Activated T-helper 2 cell treated with anti-CD3 and anti-CD28 coated beads, Interferon-gamma antibody, Interleukin-2, Interleukin-4, amounts not matched to agents 10 μg/mL and 5 μg/mL and 100 μg/mL, durations not matched to agents 14 hours and 24 hours and 36 hours (primary cell): Measurements from ENCODE around the gene LMAN2L. TPM values are rescaled to one million over a fixed set of nuclear protein-coding genes. Genes with fewer than 3 reads are reported as not detected.

Experiments used
- DNase-seq: peaks from one replicate; pipeline ENCODE4 v3.0.0; 2021; ENCODE audit warnings: low spot score
- H3K27ac Mint-ChIP-seq: one replicate; pipeline ENCODE4 v1.8.0; 2021; ENCODE audit warnings: mixed read lengths
- H3K27me3 Mint-ChIP-seq: one replicate; pipeline ENCODE4 v1.8.0; 2021; ENCODE audit warnings: low read depth, mixed read lengths
- H3K36me3 Mint-ChIP-seq: one replicate; pipeline ENCODE4 v1.8.0; 2021; ENCODE audit warnings: low read depth, mixed read lengths
- H3K4me1 Mint-ChIP-seq: one replicate; pipeline ENCODE4 v1.8.0; 2021; ENCODE audit warnings: low read depth, mixed read lengths
- H3K4me3 Mint-ChIP-seq: one replicate; pipeline ENCODE4 v1.8.0; 2021; ENCODE audit warnings: low read depth, mild to moderate bottlenecking, moderate library complexity, mixed read lengths
- H3K9me3 Mint-ChIP-seq: one replicate; pipeline ENCODE4 v1.8.0; 2021; ENCODE audit warnings: mixed read lengths
- intact Hi-C: fragments of 100-400 bp; cut with micrococcal nuclease; formaldehyde crosslinking; loops from one replicate; pipeline ENCODE4 v1.15.1; 2023
- total RNA-seq: library from RNA; stranded (reverse); gene quantifications from 2 replicates; pipeline ENCODE4 v1.2.3, GENCODE V29; 2022

Gene LMAN2L
- total RNA-seq, 1 donor from 2014 or later, result 6.0 TPM

GRCh38 chr2:96756788-96757476, 17.1 kb upstream of the LMAN2L start:
- no peak overlapping the region for H3K4me3 Mint-ChIP-seq
- H3K27me3 Mint-ChIP-seq, result no peaks in the 10 kb centered on the region
- intact Hi-C loops, result no loop called here
- peaks cover 21% of the 10 kb centered on the region for H3K4me1 Mint-ChIP-seq
- H3K27ac Mint-ChIP-seq, result no peak overlapping the region
- DNase-seq, result no peak
- no peaks in the 10 kb centered on the region for H3K9me3 Mint-ChIP-seq
- H3K36me3 Mint-ChIP-seq, result no peaks in the 10 kb centered on the region

GRCh38 chr2:96754317-96754716, 14.5 kb upstream of the LMAN2L start:
- H3K9me3 Mint-ChIP-seq, result no peaks in the 10 kb centered on the region
- DNase-seq, result no peak
- intact Hi-C loops, result no loop called here
- H3K4me3 Mint-ChIP-seq, result no peak overlapping the region
- no peak overlapping the region for H3K27ac Mint-ChIP-seq
- no peaks in the 10 kb centered on the region for H3K36me3 Mint-ChIP-seq
- H3K27me3 Mint-ChIP-seq, result peaks cover 1% of the 10 kb centered on the region
- peaks cover 1% of the 10 kb centered on the region for H3K4me1 Mint-ChIP-seq

DNA sequence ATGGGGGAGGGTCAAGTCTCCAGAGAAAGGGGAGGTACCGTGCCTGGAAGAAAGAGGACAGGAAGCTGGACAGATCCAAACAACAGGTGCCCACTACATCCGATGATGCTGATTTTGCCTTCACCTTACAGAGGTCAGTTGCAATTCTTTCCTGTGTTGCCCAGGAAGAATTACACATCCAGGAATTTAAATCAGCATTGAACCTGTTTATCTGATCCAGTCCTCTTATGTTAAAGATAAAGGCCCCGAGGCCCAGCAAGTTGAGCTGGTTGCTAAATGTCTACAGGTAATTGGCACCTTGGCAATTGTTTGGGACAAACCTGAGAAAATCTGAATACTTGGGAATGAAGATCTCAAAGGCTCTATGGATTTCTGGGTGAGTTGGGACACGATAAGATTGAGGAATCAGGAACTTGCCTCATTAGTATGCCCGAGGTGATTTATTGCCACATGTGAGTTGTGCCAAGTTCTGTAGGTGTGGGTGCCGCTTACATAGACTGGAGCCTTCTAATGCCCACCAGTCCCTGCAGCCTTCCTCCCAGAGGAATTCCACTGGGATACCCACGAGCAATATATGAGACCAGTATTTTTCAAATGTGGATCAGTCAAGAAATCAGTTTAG, 13.9 kb upstream of the LMAN2L start:
- H3K9me3 Mint-ChIP-seq, result no peaks in the 10 kb centered on the region
- no peaks in the 10 kb centered on the region for H3K4me1 Mint-ChIP-seq
- no peak overlapping the region for H3K4me3 Mint-ChIP-seq
- H3K27ac Mint-ChIP-seq, result no peak overlapping the region
- intact Hi-C loops, result no loop called here
- H3K36me3 Mint-ChIP-seq, result no peaks in the 10 kb centered on the region
- H3K27me3 Mint-ChIP-seq, result peaks cover 1% of the 10 kb centered on the region
- no peak for DNase-seq

GRCh38 chr2:96751800-96752199, 11.9 kb upstream of the LMAN2L start:
- intact Hi-C loops, result no loop called here
- no peaks in the 10 kb centered on the region for H3K4me1 Mint-ChIP-seq
- no peaks in the 10 kb centered on the region for H3K36me3 Mint-ChIP-seq
- H3K27me3 Mint-ChIP-seq, result peaks cover 9% of the 10 kb centered on the region
- no peak overlapping the region for H3K27ac Mint-ChIP-seq
- no peak for DNase-seq
- H3K9me3 Mint-ChIP-seq, result no peaks in the 10 kb centered on the region
- no peak overlapping the region for H3K4me3 Mint-ChIP-seq

GRCh38 chr2:96747061-96747617, 7.3 kb upstream of the LMAN2L start:
- intact Hi-C loops, result no loop called here
- H3K4me1 Mint-ChIP-seq, result no peaks in the 10 kb centered on the region

GRCh38 chr2:96739076-96739632, 710 bp downstream of the LMAN2L start:
- peaks cover 22% of the 10 kb centered on the region for H3K4me1 Mint-ChIP-seq
- peaks cover 15% of the 10 kb centered on the region for H3K36me3 Mint-ChIP-seq
- no peaks in the 10 kb centered on the region for H3K9me3 Mint-ChIP-seq
- peak overlapping the region; percentile 71 for H3K27ac Mint-ChIP-seq
- H3K4me3 Mint-ChIP-seq, result peak overlapping the region; percentile 92
- intact Hi-C loops, result no loop called here
- no peak for DNase-seq
- H3K27me3 Mint-ChIP-seq, result peaks cover 2% of the 10 kb centered on the region

More at GRCh38 chr2:96747061-96747617, 7.3 kb upstream of the LMAN2L start:
- no peak overlapping the region for H3K4me3 Mint-ChIP-seq
- H3K9me3 Mint-ChIP-seq, result no peaks in the 10 kb centered on the region
- no peak for DNase-seq
- no peak overlapping the region for H3K27ac Mint-ChIP-seq
- H3K36me3 Mint-ChIP-seq, result no peaks in the 10 kb centered on the region
- H3K27me3 Mint-ChIP-seq, result peaks cover 11% of the 10 kb centered on the region

DNA sequence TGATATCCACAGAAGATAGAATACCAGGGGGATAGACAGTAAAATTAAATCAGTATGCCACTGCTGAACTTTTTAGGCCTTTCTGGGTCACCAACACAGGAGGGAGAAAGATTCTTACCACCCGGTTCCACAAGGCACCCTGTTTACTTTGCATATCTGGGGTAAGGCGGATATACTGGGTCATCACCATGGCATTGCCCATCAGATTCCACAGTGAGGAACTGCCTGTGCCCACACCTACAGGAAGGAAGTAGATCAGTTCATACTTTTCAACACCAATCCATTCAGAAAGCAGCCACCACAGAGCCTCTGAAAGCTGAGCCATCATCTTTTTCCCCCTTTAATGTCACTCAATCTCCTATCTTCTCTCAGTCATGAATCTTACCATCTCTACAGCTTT, 2.0 kb downstream of the LMAN2L start:
- H3K9me3 Mint-ChIP-seq, result no peaks in the 10 kb centered on the region
- peaks cover 28% of the 10 kb centered on the region for H3K36me3 Mint-ChIP-seq
- intact Hi-C loops, result no loop called here

GRCh38 chr2:96737251-96737650, 2.6 kb downstream of the LMAN2L start:
- Mint-ChIP-seq H3K4me1 (peaks cover 22% of the 10 kb centered on the region), H3K36me3 (peaks cover 30% of the 10 kb centered on the region), H3K4me3 (no peak overlapping the region), H3K27me3 (no peaks in the 10 kb centered on the region), H3K9me3 (no peaks in the 10 kb centered on the region), H3K27ac (no peak overlapping the region)
- intact Hi-C loops, result no loop called here
- no peak for DNase-seq

More for the DNA sequence above, 2.0 kb downstream of the LMAN2L start:
- DNase-seq, result no peak
- Mint-ChIP-seq H3K27ac (no peak overlapping the region), H3K27me3 (no peaks in the 10 kb centered on the region), H3K4me3 (peak overlapping the region; percentile 24), H3K4me1 (peaks cover 22% of the 10 kb centered on the region)

GRCh38 chr2:96734880-96735583, 4.8 kb downstream of the LMAN2L start:
- Mint-ChIP-seq H3K4me3 (no peak overlapping the region), H3K4me1 (peaks cover 17% of the 10 kb centered on the region), H3K9me3 (no peaks in the 10 kb centered on the region), H3K27me3 (no peaks in the 10 kb centered on the region), H3K36me3 (peaks cover 43% of the 10 kb centered on the region), H3K27ac (no peak overlapping the region)
- intact Hi-C loops, result no loop called here
- DNase-seq, result no peak

GRCh38 chr2:96733931-96734330, 5.9 kb downstream of the LMAN2L start:
- Mint-ChIP-seq H3K36me3 (peaks cover 43% of the 10 kb centered on the region), H3K9me3 (no peaks in the 10 kb centered on the region), H3K27me3 (no peaks in the 10 kb centered on the region), H3K4me1 (peaks cover 8% of the 10 kb centered on the region), H3K27ac (no peak overlapping the region), H3K4me3 (no peak overlapping the region)
- intact Hi-C loops, result no loop called here
- DNase-seq, result no peak

- Mint-ChIP-seq H3K4me3 (no peak overlapping the region), H3K36me3 (peaks cover 47% of the 10 kb centered on the region), H3K9me3 (no peaks in the 10 kb centered on the region), H3K27me3 (no peaks in the 10 kb centered on the region), H3K27ac (no peak overlapping the region), H3K4me1 (peaks cover 2% of the 10 kb centered on the region)
- no peak for DNase-seq
- intact Hi-C loops, result no loop called here
Observed at GRCh38 chr2:96730212-96730611, 9.7 kb downstream of the LMAN2L start.

GRCh38 chr2:96729748-96730147, 10.1 kb downstream of the LMAN2L start:
- H3K36me3 Mint-ChIP-seq, result peaks cover 43% of the 10 kb centered on the region
- no peak overlapping the region for H3K4me3 Mint-ChIP-seq
- H3K27me3 Mint-ChIP-seq, result no peaks in the 10 kb centered on the region
- no peak overlapping the region for H3K27ac Mint-ChIP-seq
- peaks cover 2% of the 10 kb centered on the region for H3K4me1 Mint-ChIP-seq
- intact Hi-C loops, result no loop called here
- no peaks in the 10 kb centered on the region for H3K9me3 Mint-ChIP-seq
- DNase-seq, result no peak
